Embryonic facial prominence (tissue), 1 donor: Measurements from ENCODE around the gene STON2.

Source experiments
- DNase-seq: peaks from one replicate; pipeline ENCODE4 v3.0.0-alpha.2; 2016; ENCODE audit errors: extremely low spot score

The STON2 gene

GRCh38 chr14:81336009-81336408 is 64.1 kb downstream of the STON2 start:
- DNase-seq: no peak

GRCh38 chr14:81332725-81333124 is 67.4 kb downstream of the STON2 start:
- DNase-seq: no peak

- DNase-seq: no peak
These were observed 68.7 kb downstream of the STON2 start for GRCh38 chr14:81331229-81332021.

- DNase-seq: no peak
These were observed 69.5 kb downstream of the STON2 start for GRCh38 chr14:81330619-81331122.

- DNase-seq: no peak
These were observed 70.3 kb downstream of the STON2 start for GRCh38 chr14:81329640-81330381.

- no peak for DNase-seq
These were observed 73.7 kb downstream of the STON2 start for GRCh38 chr14:81326451-81326850.

- no peak for DNase-seq
These were observed 76.1 kb downstream of the STON2 start for GRCh38 chr14:81324011-81324410.

- no peak for DNase-seq
These were observed 77.0 kb downstream of the STON2 start for GRCh38 chr14:81323093-81323492.

- no peak for DNase-seq
These were observed 80.2 kb downstream of the STON2 start for GRCh38 chr14:81319946-81320345.

- no peak for DNase-seq
These were observed 80.8 kb downstream of the STON2 start for GRCh38 chr14:81319314-81319713.

- no peak for DNase-seq
These were observed 84.8 kb downstream of the STON2 start for GRCh38 chr14:81315341-81315740.

GRCh38 chr14:81314443-81315175 is 85.5 kb downstream of the STON2 start:
- DNase-seq: no peak

- no peak for DNase-seq
These were observed 86.2 kb downstream of the STON2 start for GRCh38 chr14:81313775-81314429.

GRCh38 chr14:81313200-81313599 is 86.9 kb downstream of the STON2 start:
- no peak for DNase-seq

- DNase-seq: no peak
These were observed 87.7 kb downstream of the STON2 start for GRCh38 chr14:81312289-81312876.

GRCh38 chr14:81311778-81312177 is 88.3 kb downstream of the STON2 start:
- DNase-seq: no peak

- DNase-seq: no peak
These were observed 89.0 kb downstream of the STON2 start for GRCh38 chr14:81311141-81311540.

- no peak for DNase-seq
These were observed 89.5 kb downstream of the STON2 start for GRCh38 chr14:81310606-81311005.

- no peak for DNase-seq
These were observed 90.6 kb downstream of the STON2 start for GRCh38 chr14:81309511-81309910.

GRCh38 chr14:81305743-81306142 is 94.4 kb downstream of the STON2 start:
- DNase-seq: no peak

GRCh38 chr14:81305065-81305464 is 95.1 kb downstream of the STON2 start:
- no peak for DNase-seq
